ELF-1 (cell line): ENCODE data around the gene PGS1.

Source experiments
- DNase-seq: peaks from one replicate; pipeline ENCODE4 v3.0.0-alpha.2; 2016; ENCODE audit warnings: low read depth, low spot score

The PGS1 gene

DNA sequence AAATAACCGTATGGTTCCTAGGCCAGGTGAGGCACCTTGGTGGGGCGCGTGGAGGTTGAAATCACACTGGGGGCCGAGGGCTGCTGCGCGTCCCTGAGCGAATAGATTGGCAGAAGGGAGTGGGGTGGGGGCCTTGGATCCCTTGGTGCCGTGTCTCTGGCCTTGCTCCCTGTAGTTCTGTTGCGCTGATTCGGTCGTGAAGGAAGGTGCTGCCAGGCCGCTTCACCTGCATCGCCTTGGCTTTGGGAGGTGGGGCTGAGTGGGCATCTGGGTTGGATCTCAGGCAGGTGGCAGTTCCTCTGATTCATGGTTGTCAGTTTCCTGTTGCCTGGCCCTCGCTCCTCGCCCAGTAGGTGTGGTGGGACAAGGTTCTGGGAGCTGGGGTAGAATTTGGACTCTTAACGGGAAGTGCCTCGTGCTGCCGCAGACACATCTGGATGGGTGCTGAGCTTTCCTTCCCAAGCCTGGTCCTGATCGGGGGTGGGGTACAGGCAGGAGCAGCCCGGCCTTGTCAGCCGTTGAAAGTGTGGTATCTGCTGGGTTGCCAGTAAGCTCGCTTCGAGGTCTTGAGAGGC is 30.1 kb downstream of the PGS1 start:
- no peak for DNase-seq

GRCh38 chr17:78409191-78409928 is 30.9 kb downstream of the PGS1 start:
- DNase-seq: no peak

- peak; percentile 75 for DNase-seq
Measured at GRCh38 chr17:78411241-78411857, 32.9 kb downstream of the PGS1 start.

DNA sequence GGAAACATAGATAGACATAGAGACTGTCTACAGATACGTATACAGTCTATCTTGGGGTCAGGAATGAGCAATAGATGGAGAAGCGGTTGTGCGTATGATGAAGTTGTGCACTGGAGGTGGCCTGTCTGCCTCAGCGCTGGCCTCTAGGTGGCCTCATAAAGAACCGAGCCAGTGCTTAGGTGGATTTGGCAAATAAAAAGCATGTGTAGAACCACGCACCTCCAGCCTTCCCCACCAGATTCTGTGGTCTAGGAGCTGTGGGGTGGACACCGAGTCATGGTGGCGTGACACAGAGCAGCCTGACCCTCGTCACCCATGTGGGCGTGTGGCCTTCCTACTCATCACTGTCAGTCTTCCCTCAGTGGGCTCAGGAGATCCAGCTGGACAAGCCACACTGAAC is 34.0 kb downstream of the PGS1 start:
- no peak for DNase-seq

DNA sequence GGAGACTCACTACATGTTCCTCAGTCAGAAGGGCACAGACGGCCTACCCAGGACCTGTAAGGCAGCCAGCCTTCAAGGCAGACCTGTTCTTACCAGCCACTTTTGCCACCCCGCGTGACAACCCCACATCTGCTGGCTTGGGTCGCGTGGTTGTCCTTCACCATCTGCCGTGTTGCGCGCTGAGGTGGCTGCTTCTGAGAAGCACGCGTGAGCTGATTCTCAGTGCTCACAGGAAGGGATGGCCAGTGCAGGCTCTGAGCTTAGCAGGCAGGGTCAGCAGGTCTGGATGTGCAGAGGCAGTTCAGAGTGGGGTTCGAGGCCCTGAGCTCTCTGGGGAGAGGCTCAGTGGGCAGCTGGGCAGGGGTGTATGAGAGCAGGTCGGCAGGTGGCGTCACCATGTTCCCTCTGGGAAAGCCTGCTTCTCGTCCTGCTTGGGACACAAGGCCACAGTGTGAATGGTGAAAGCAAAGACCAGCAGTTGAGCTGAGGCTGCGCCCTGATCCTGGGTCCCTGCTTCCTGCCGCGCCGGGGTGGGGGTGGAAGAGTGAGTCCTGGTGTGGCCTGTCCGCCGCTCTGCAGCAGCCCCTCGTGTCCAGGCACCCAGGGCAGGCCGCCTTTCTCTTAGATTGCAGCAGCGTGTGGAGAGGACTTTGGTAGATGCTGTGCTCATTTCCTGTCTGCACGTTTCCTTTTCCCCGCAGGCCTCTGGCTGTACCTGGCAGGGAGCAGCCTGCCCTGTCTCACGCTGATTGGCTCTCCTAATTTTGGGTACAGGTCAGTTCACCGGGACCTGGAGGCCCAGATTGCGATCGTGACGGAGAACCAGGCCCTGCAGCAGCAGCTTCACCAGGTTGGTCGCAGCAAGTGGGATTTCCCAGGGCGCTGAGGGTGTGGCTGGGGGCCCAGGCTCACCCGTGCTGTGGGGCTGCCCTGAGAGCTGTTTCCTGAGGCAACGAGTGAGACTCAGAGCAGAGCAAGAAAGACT is 36.0 kb downstream of the PGS1 start:
- DNase-seq: no peak

DNA sequence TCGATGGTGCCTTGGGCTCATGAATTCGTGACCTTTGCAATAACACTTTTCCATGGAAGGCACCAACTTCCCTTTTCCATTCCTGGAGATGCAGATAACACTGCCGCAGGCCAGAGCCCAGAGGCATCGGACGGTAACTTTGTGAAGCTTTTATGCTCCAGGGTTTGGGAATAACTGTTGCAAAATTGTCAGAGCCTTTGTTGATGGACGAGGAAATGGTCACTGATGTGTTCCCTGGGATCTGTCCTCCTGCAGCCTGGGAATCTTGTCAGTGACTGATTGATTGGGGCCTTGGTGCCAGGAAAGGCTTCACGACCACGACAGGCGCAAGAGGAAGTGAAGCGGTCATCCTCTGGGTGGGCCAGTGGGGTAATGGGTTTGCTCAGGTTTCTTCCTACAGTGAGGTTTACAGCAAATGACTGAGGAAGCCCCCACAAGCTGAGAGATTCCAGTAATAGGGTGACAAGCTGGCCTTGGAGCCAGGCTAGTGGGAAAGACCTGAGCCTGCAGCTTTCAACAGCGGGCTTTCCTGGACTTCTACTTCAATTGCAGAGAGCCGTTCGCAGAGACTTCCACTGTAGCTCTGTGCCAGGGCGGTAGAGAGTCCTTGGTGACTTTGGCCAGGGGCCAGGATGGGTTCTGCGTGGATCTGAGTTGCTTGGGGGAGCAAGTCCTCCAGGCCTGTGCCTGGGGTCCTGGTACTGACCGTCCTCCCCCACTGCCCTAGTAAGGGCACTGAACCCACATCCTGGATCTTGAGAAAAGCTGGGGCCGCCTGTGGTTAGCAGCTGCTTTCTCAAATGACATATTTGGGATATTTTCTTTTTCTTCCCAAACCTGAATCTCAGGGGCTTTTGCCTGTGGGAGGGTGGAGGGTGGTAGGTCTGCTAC is 37.6 kb downstream of the PGS1 start:
- DNase-seq: peak; percentile 47

DNA sequence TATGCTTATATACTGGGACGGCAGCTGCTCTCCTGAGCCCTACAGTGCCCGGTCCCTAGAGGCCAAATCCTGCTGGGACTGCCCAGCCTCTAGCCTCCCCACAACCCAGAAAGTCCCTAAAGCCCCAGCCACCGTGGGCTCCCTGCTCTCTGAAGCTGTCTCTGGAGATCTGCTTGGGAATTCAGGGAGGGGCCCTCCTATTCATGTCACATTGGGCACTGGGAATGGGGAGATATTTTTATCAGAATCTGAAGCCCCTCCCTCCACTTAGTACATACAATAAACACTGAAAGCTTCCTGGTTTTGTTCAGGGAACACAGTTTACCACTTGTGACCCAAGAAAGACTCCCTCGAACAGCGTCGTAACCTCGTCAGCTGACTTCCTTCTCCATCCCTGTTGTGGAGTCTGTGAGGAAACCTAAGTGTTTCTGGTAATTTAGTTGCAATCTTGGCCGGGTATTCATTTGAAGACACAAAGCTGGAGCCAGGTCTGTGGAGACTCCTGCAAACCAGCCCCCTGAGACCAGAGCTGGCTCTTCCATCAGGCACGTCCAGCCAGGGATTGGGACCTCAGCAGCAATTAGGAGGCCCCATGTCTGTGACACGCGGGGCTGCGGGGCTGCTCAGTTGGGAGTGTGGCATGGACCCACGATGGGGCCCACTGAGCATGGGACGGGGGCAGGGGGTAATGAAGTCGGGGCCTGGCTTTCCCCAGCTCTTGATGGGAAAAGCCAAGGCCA is 38.5 kb downstream of the PGS1 start:
- no peak for DNase-seq

DNA sequence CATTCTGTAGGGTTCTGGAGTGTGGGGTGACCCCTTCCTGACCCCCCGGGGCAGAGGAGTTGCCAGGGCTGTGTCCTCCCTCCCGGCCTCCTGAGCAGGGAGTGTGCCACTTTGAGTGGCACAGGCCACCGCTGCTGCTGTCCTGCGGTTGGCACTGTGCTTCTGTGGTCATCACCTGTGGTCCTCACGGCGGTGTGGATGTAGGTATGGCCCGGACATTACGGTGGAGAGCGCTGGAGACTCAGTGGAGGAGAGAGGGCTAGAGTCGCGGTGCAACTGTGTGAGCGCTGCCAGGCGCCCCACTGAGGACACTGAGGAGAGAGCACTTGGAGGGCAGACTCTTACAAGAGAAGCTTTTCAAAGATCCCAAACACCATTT is 39.1 kb downstream of the PGS1 start:
- no peak for DNase-seq

GRCh38 chr17:78418326-78419026 is 40.0 kb downstream of the PGS1 start:
- DNase-seq: no peak

GRCh38 chr17:78419970-78420815 is 41.7 kb downstream of the PGS1 start:
- no peak for DNase-seq

GRCh38 chr17:78421084-78421533 is 42.7 kb downstream of the PGS1 start:
- DNase-seq: no peak

GRCh38 chr17:78421534-78422266 is 43.3 kb downstream of the PGS1 start:
- peak; percentile 95 for DNase-seq

DNA sequence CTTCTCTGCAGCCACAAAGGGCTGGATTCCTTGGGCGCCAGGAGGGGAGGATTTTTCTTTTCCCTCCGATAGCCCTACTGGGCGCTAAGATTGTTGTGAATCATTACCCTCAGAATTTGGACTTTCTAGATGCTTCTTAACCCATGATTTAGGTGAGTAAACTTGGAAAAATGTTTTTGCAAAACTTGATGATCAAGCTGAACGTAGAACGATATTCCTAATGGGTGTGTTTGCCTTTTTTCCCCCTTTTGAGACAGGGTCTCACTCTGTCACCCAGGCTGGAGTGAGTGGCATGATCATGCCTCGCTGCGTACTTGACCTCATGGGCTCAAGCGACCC is 43.8 kb downstream of the PGS1 start:
- no peak for DNase-seq

DNA sequence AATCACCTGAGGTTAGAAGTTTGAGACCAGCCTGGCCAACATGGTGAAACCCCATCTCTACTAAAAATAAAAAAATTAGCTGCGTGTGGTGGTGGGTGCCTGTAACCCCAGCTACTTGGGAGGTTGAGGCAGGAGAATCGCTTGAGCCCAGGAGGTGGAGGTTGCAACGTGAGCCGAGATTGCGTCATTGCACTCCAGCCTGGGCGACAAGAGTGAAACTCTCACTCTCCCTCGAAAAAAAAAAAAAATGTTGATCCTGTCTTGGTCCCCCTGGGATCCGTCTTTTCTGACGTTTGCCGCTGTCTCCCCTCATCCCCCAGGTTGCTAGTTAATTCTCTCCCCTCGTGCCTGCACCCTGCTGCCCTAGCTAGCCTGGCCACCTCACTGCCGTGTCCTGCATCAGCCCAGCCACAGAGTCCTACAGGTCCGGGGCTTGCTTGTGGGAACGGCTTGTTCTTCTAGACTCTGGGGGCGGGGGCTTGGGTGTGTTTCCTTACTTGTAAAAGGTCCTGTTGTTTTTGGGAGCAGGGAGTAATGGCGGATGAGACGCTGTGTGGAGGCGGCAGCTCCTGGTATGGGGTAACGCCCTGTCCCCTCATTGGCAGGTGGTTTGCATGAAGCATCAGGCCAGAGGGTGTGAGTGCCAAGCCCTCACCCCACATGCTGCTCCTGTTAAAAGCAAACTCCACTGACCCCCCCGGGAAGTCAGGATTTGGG is 44.6 kb downstream of the PGS1 start:
- no peak for DNase-seq

DNA sequence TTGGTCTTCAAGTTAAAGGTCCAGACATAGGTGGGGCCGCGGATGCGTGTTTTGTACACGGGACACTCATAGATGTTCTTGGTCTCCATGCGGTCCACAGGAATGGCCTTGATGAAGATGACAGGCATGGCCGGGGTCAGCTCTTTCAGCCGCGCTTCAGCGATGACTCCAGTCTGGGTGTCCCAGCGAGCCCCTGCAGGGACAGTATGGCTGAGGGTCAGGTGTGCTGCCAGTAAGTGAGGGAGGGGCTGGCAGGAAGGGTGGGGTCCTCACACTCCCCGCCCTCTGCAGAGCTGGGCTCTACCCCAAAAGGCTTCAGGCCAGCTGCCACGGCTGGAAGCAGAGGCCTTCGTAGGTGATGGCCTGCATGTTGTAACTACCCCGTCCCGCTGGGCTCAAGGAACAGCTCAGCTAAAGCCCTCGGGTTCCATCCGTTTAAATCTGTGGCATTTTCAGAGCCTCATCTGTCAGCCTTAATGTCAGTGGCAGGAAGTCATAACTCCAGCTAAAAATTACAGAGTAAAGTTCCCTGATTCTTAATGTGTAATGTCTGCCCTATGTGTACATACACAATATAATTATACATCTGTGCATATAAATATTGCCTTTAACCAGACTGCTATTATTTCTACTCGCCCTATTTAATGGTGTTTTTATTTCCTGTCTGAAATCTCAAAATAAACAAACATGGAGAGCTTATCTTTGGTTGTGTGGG is 45.7 kb downstream of the PGS1 start:
- no peak for DNase-seq

DNA sequence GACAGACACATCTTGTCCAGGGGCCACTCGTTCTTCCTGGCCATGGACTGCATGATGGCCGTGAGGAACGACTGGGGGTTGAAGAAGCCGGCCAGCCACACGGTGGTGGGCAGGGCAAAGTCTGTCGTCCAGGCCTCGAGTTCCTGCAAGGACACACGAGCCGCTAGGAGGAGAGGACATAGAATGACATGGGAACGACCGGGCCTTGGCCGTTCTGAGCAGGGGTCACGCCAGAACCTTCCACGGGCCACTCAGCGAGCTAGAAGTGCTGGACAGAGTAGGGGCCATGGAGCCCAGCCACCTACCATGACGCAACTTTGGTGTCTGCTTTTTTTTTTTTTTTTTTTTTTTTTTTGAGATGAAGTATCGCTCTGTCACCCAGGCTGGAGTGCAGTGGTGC is 47.0 kb downstream of the PGS1 start:
- no peak for DNase-seq
